ENCODE results near the gene HHEX. TPM values are rescaled to one million over a fixed set of nuclear protein-coding genes. Genes with fewer than 3 reads are reported as not detected.

The HHEX gene
- polyA plus RNA-seq, 1 donor (not counting 4 experiments of a cell fraction or from before 2014, with no cell fraction given), result not detected

DNA sequence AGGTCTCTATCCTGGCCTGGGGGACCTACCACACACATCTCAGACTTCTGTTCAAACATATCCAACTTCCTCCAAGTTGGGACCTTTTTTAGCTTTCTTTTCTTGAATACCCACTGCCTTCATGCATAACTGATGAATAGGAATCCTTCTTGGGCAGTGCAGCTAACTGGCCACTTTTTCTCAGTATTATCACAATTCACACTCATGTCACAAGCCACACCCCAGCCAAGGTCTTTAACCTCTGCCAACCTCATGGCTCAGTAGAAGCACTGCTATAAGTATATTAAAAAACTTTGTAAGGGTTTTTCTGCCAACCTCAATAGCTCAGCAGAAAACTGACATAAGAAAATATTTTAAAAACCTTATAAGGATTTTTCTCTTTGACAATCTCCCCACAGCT is 44.5 kb downstream of the HHEX start:
- H3K27me3 ChIP-seq (ENCODE audit: control insufficient read depth, extremely low read depth, insufficient read depth, low read length), result no peaks in the 10 kb centered on the region
- H3K9me1 ChIP-seq (ENCODE audit: control insufficient read depth, extremely low read depth, insufficient read depth, low read length), result no peaks in the 10 kb centered on the region
- no peaks in the 10 kb centered on the region for H3K9me3 ChIP-seq (ENCODE audit: control insufficient read depth, low read depth, low read length)
- H3K4me2 ChIP-seq (ENCODE audit: control insufficient read depth, extremely low read depth, insufficient read depth, low read depth, low read length), result no peak overlapping the region
- H3K4me1 ChIP-seq (ENCODE audit: control insufficient read depth, extremely low read depth, insufficient read depth, low read length), result no peaks in the 10 kb centered on the region
- H2AFZ ChIP-seq (ENCODE audit: control insufficient read depth, low read length), result no peak overlapping the region
- H4K20me1 ChIP-seq (ENCODE audit: control insufficient read depth, extremely low read depth, insufficient read depth, low read length), result no peaks in the 10 kb centered on the region
- dilution Hi-C loops (cut with MboI; ENCODE audit: extremely low pct_ligation_motif_present, low sequenced_read_pairs), result no loop called here
- TF ChIP-seq, protein P1, sequence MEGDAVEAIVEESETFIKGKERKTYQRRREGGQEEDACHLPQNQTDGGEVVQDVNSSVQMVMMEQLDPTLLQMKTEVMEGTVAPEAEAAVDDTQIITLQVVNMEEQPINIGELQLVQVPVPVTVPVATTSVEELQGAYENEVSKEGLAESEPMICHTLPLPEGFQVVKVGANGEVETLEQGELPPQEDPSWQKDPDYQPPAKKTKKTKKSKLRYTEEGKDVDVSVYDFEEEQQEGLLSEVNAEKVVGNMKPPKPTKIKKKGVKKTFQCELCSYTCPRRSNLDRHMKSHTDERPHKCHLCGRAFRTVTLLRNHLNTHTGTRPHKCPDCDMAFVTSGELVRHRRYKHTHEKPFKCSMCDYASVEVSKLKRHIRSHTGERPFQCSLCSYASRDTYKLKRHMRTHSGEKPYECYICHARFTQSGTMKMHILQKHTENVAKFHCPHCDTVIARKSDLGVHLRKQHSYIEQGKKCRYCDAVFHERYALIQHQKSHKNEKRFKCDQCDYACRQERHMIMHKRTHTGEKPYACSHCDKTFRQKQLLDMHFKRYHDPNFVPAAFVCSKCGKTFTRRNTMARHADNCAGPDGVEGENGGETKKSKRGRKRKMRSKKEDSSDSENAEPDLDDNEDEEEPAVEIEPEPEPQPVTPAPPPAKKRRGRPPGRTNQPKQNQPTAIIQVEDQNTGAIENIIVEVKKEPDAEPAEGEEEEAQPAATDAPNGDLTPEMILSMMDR (optimal IDR thresholded peaks at IDR 0.05 in 1 of 3, IDR thresholded peaks at IDR 0.05 in 1 of 3, conservative IDR thresholded peaks at IDR 0.05 in 1 of 3; ENCODE audit: extremely low read depth in 1 of 3, insufficient read depth in 2 of 3, low read length in 3 of 3), result no peak
- no peak for TF ChIP-seq EZH2 (IDR thresholded peaks at IDR 0.05; ENCODE audit: low read length)
- no peaks in the 10 kb centered on the region for H3K36me3 ChIP-seq (ENCODE audit: control insufficient read depth in 2 of 2, extremely low read depth in 1 of 2, insufficient read depth in 2 of 2, low read length in 2 of 2)
- no peak overlapping the region for H3K9ac ChIP-seq (ENCODE audit: control insufficient read depth, extremely low read depth, insufficient read depth, low read length)
- DNase-seq (ENCODE audit: low read depth, low spot score), result no peak
- H3K27ac ChIP-seq (ENCODE audit: control insufficient read depth, insufficient read depth, low read length), result no peak overlapping the region
- FAIRE-seq, result no peak
- no peaks in the 10 kb centered on the region for H3K79me2 ChIP-seq (ENCODE audit: control insufficient read depth, insufficient read depth, low read length)
- H3K4me3 ChIP-seq (ENCODE audit: control insufficient read depth in 2 of 3, extremely low read depth in 1 of 3, insufficient read depth in 2 of 3, low read depth in 1 of 3, low read length in 3 of 3), result no peak overlapping the region

- TF ChIP-seq, protein P1 (optimal IDR thresholded peaks at IDR 0.05 in 1 of 3, IDR thresholded peaks at IDR 0.05 in 1 of 3, conservative IDR thresholded peaks at IDR 0.05 in 1 of 3; ENCODE audit: extremely low read depth in 1 of 3, insufficient read depth in 2 of 3, low read length in 3 of 3), result no peak
- no peaks in the 10 kb centered on the region for H3K27me3 ChIP-seq (ENCODE audit: control insufficient read depth, extremely low read depth, insufficient read depth, low read length)
- DNase-seq (ENCODE audit: low read depth, low spot score) (no peak), FAIRE-seq (no peak)
- H4K20me1 ChIP-seq (ENCODE audit: control insufficient read depth, extremely low read depth, insufficient read depth, low read length), result no peaks in the 10 kb centered on the region
- H3K4me1 ChIP-seq (ENCODE audit: control insufficient read depth, extremely low read depth, insufficient read depth, low read length), result no peaks in the 10 kb centered on the region
- H2AFZ ChIP-seq (ENCODE audit: control insufficient read depth, low read length), result no peak overlapping the region
- no peak overlapping the region for H3K4me2 ChIP-seq (ENCODE audit: control insufficient read depth, extremely low read depth, insufficient read depth, low read depth, low read length)
- H3K79me2 ChIP-seq (ENCODE audit: control insufficient read depth, insufficient read depth, low read length), result no peaks in the 10 kb centered on the region
- H3K27ac ChIP-seq (ENCODE audit: control insufficient read depth, insufficient read depth, low read length), result no peak overlapping the region
- no peaks in the 10 kb centered on the region for H3K9me1 ChIP-seq (ENCODE audit: control insufficient read depth, extremely low read depth, insufficient read depth, low read length)
- no peaks in the 10 kb centered on the region for H3K9me3 ChIP-seq (ENCODE audit: control insufficient read depth, low read depth, low read length)
- H3K9ac ChIP-seq (ENCODE audit: control insufficient read depth, extremely low read depth, insufficient read depth, low read length), result no peak overlapping the region
- H3K4me3 ChIP-seq (ENCODE audit: control insufficient read depth in 2 of 3, extremely low read depth in 1 of 3, insufficient read depth in 2 of 3, low read depth in 1 of 3, low read length in 3 of 3), result no peak overlapping the region
- dilution Hi-C loops (cut with MboI; ENCODE audit: extremely low pct_ligation_motif_present, low sequenced_read_pairs), result no loop called here
- no peaks in the 10 kb centered on the region for H3K36me3 ChIP-seq (ENCODE audit: control insufficient read depth in 2 of 2, extremely low read depth in 1 of 2, insufficient read depth in 2 of 2, low read length in 2 of 2)
These were observed 46.2 kb downstream of the HHEX start for GRCh38 chr10:92735938-92736337.
